Ectodermal cell (in vitro differentiated cells): ENCODE measurements around the gene ADAMTS17.
"Not testable (repeated sequence)": the region's sequence is repeated elsewhere in the genome, so short reads cannot be mapped to it uniquely, and the experiment has no call there.

ENCODE experiments used
- H3K27ac ChIP-seq: 2 replicates; pipeline ENCODE4 v1.7.0; 2013; ENCODE audit warnings: mild to moderate bottlenecking, low read depth, low read length; ENCODE audit not compliant: insufficient read depth, poor library complexity, severe bottlenecking
- H3K27me3 ChIP-seq: 2 replicates; pipeline ENCODE4 v1.7.0; 2013; ENCODE audit warnings: mild to moderate bottlenecking, low read length; ENCODE audit not compliant: insufficient read depth, control insufficient read depth, poor library complexity, severe bottlenecking
- H3K36me3 ChIP-seq: one replicate; pipeline ENCODE4 v1.7.0; 2013; ENCODE audit warnings: low read length; ENCODE audit not compliant: control insufficient read depth, insufficient read depth
- H3K4me1 ChIP-seq: one replicate; pipeline ENCODE4 v1.7.0; 2013; ENCODE audit warnings: low read length; ENCODE audit not compliant: control insufficient read depth, insufficient read depth
- H3K4me3 ChIP-seq: 2 replicates; pipeline ENCODE4 v1.7.0; 2013; ENCODE audit warnings: low read depth, low read length, control low read depth; ENCODE audit not compliant: insufficient read depth
- H3K9me3 ChIP-seq: 2 replicates; pipeline ENCODE4 v1.7.0; 2013; ENCODE audit warnings: mild to moderate bottlenecking, low read length, moderate library complexity; ENCODE audit not compliant: control insufficient read depth
- WGBS, 2 experiments: methylation state at CpG; one replicate each; pipeline ENCODE4 v1.1.7; 2013; ENCODE audit warnings: missing lambda C conversion rate in 2 of 2; 5-methylcytosine and 5-hydroxymethylcytosine counted together

ADAMTS17 gene

DNA sequence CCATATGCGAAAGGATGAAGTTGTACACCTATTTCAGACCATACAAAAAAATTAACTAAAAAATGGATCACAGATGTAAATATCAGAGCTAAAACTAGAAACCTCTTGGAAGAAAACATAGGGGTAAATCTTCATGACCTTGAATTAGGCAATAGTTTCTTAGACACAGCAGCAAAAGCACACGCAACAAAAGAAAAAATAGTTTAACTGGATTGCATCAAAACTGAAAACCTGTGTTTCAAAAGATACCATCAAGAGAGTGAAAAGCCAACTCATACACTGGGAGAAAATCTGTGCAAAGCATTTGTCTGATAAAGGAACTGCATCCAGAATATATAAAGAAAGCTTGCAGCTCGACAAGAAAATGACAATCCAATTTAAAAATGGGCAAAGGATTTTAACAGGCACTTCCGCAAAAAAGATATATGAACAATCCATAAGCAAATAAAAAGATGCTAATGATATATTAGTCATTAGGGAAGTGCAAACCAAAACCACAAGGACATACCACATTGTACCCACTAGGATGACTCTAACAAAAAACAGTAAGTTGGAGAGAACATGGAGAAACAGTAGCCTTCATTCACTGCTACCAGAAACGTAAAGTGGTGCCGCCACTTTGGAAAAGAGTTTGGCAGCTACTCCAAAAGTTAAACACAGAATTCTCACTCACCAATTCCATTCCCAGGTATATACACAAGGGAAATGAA, 263.1 kb downstream of the ADAMTS17 start:
- H3K27me3 ChIP-seq, result no peaks in the 10 kb centered on the region
- H3K9me3 ChIP-seq, result no peaks in the 10 kb centered on the region
- H3K4me1 ChIP-seq, result peaks cover 7% of the 10 kb centered on the region
- H3K4me3 ChIP-seq, result no peak overlapping the region
- H3K27ac ChIP-seq, result no peak overlapping the region
- no peaks in the 10 kb centered on the region for H3K36me3 ChIP-seq
- WGBS, 2 experiments, result 55 to 63% methylated on average over 6 of the region's 6 CpGs

DNA sequence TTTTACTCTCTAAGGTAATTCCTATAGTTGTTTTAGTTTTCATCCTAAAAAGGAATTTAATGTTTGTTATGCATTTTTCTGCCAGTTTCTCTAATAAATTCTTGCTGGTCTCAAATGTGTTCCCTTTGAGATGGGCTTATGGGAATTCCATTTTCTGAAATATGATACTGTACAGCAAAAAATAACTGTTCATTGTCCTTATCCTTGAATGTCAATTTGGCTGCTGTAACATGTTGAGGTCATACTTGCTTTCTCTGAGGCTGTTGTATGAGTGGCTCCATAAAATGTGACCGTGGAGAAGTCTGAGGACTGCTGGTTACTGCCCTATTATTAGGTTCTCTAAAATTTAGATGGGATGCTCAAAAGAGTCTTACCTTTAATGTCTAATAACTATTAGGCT, 266.5 kb downstream of the ADAMTS17 start:
- H3K27ac ChIP-seq, result no peak overlapping the region
- no peak overlapping the region for H3K4me3 ChIP-seq
- H3K4me1 ChIP-seq, result no peaks in the 10 kb centered on the region
- H3K36me3 ChIP-seq, result no peaks in the 10 kb centered on the region
- 90 to 92% methylated on average over 1 of the region's 1 CpG for WGBS, 2 experiments
- no peaks in the 10 kb centered on the region for H3K27me3 ChIP-seq
- H3K9me3 ChIP-seq, result no peaks in the 10 kb centered on the region

DNA sequence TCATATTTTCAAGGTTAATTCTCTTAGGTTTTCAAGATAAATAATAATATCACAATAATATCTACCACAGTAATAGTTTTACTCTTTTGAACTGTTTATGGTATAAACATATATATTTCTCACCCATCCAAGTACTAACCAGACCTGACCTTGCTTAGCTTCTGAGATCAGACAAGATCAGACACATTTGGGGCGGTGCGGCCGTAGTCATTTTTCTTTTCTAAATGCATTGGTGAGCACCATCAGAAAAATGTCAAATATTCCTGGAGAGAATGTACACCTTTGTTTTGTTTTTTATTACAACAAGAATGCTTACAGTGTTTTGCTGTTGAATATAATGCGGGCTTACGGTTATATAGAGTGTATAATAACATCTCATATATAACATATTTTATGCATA, 267.8 kb downstream of the ADAMTS17 start:
- H3K4me1 ChIP-seq, result no peaks in the 10 kb centered on the region
- no peaks in the 10 kb centered on the region for H3K36me3 ChIP-seq
- H3K4me3 ChIP-seq, result no peak overlapping the region
- WGBS, 2 experiments, result 93 to 97% methylated on average over 3 of the region's 5 CpGs
- no peaks in the 10 kb centered on the region for H3K9me3 ChIP-seq
- H3K27me3 ChIP-seq, result no peaks in the 10 kb centered on the region
- no peak overlapping the region for H3K27ac ChIP-seq

DNA sequence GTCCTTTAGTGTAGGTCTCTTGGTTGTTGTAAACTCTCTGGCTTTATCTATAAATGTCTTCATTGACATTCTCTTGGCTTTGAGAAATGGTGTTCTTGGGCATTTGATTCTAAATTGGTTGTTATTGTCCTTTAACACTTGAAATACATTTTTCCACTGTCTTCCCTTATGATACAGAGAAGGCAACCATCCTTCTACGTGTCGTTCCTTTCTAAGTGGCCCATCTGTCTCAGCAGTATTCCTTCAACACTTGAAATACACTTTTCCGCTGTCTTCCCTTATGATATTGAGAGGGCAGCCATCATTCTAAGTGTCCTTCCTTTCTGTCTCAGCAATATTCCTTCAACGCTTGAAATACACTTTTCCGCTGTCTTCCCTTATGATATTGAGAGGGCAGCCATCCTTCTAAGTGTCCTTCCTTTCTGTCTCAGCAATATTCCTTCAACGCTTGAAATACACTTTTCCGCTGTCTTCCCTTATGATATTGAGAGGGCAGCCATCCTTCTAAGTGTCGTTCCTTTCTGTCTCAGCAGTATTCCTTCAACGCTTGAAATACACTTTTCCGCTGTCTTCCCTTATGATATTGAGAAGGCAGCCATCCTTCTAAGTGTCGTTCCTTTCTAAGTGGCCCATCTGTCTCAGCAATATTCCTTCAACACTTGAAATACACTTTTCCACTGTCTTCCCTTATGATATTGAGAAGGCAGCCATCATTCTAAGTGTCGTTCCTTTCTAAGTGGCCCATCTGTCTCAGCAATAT, 275.1 kb downstream of the ADAMTS17 start:
- H3K36me3 ChIP-seq, H3K27ac ChIP-seq, H3K4me1 ChIP-seq, H3K4me3 ChIP-seq, H3K9me3 ChIP-seq, H3K27me3 ChIP-seq: not testable (repeated sequence)
- WGBS, 2 experiments, result 88 to 92% methylated on average over 12 of the region's 12 CpGs

DNA sequence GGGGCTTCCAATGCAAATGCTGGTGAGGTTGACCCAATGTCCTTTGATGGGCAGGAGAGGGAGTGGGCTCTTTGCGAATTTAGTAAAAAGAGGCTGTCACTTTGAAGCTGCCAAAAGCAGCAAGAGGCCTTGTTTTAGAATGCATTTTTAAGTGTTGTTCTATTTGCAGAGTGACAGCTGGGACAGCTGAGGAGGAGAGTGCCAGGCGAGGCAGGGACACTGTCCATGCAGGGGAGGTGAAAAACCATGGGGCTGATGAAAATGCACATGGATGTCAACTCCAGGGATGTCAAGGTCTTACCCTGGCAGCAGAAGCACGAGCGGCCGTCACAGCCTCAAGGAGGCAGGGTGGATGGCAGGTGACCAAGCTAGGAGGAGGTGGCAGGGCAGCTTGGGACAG, 279.8 kb downstream of the ADAMTS17 start:
- WGBS, 2 experiments, result 75% methylated on average over 5 of the region's 5 CpGs
- Histone ChIP-seq H3K4me1 (peaks cover 4% of the 10 kb centered on the region), H3K9me3 (no peaks in the 10 kb centered on the region), H3K27me3 (no peaks in the 10 kb centered on the region), H3K36me3 (no peaks in the 10 kb centered on the region), H3K4me3 (no peak overlapping the region), H3K27ac (no peak overlapping the region)

DNA sequence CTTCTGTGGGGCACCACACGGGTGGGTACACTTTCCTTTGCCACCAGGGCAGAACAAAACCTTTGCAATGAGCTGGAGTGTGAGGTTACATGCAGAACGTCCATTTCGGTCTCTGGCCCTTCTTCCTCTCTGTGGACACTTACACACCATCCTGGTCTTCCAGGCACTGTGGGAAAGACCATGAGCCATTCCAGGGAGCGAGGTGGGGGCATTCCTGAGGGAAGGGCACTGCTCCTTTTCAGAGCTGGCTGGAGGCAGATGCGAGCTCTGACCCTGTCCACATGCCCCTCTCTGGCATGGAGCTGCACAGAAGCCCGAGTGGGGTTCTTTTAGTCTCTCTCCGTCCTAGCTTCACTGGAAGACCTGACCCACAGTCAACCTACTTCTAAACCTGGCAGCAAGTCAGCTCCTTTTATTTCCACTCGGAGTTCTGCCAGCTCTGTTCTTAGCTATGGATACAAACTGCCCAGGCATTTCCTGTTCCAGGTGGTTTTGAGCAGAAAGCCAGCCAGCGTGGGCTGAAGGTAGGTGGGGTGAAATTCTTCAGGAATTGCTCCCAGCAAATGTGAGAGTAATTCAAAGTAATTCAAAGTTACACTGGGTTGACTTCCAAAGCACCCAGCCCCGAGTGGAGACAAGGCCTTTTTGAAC, 281.4 kb downstream of the ADAMTS17 start:
- H3K27me3 ChIP-seq, result no peaks in the 10 kb centered on the region
- WGBS, 2 experiments, result 94 to 96% methylated on average over 10 of the region's 10 CpGs
- H3K36me3 ChIP-seq, result no peaks in the 10 kb centered on the region
- H3K9me3 ChIP-seq, result no peaks in the 10 kb centered on the region
- no peak overlapping the region for H3K27ac ChIP-seq
- H3K4me1 ChIP-seq, result peaks cover 4% of the 10 kb centered on the region
- no peak overlapping the region for H3K4me3 ChIP-seq

DNA sequence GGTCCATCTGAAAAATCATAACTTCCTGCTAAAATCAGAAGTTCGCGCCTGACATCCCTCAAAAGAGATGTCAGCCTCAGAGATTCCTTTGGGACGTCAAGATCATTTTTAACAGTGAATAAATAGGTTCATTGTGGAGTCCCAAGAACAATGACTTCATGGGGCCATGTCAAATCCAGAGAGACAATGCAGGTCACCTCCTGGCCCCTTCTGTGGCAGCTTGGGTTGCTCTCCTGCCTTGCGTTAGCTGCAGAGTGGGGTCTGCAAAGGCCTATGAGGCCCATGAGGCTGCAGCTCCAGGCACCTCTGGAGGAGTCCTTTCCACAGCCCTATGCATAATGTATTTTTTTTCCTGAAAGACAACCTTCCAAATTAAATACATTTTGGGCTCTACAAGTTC, 282.3 kb downstream of the ADAMTS17 start:
- H3K9me3 ChIP-seq, result no peaks in the 10 kb centered on the region
- no peak overlapping the region for H3K27ac ChIP-seq
- no peaks in the 10 kb centered on the region for H3K27me3 ChIP-seq
- peaks cover 4% of the 10 kb centered on the region for H3K4me1 ChIP-seq
- H3K4me3 ChIP-seq, result no peak overlapping the region
- H3K36me3 ChIP-seq, result no peaks in the 10 kb centered on the region
- 77 to 81% methylated on average over 4 of the region's 4 CpGs for WGBS, 2 experiments

DNA sequence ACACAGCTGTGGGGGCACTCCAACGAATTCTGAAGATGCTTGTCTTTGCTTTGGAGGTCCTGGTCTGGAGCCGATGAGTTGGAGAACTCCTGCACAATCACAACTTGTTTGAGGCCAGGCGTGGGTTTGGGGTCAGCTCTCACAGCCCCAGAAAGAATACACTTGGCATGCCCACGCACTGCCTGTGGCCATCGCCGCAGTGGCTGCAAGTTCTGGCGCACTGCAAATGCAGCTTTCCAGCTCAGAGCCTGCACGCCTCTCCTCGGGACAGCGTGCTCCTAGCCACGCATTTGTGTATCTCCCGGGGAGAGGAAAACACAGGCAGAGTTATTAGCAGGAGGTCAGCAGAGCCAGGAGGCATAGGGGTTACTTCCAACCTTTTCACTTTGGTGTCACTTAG, 282.7 kb downstream of the ADAMTS17 start:
- 88% methylated on average over 12 of the region's 12 CpGs for WGBS, 2 experiments
- Histone ChIP-seq H3K4me3 (no peak overlapping the region), H3K9me3 (no peaks in the 10 kb centered on the region), H3K27me3 (no peaks in the 10 kb centered on the region), H3K27ac (no peak overlapping the region), H3K36me3 (no peaks in the 10 kb centered on the region), H3K4me1 (peaks cover 4% of the 10 kb centered on the region)

DNA sequence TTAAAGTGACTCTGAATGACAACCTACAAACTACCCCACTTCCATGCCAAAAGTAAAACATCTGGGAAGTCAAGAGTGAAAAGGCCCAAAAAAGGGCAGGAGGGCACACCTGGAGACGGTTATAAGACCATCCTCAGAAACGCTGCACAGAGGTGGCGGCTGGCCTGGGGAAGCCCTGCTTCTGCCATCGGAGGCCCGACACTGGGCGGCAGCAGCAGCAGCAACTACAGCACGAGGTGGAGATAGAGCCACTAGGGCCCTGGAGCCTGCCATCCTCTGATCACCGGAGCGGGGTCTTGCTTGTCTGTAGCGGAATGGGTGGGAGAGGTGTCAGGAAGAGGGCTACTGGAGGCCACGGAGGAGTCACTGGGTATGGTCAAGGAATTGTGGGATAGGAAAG, 283.3 kb downstream of the ADAMTS17 start:
- 94 to 96% methylated on average over 11 of the region's 11 CpGs for WGBS, 2 experiments
- Histone ChIP-seq H3K4me3 (no peak overlapping the region), H3K4me1 (peaks cover 4% of the 10 kb centered on the region), H3K36me3 (no peaks in the 10 kb centered on the region), H3K9me3 (no peaks in the 10 kb centered on the region), H3K27ac (no peak overlapping the region), H3K27me3 (no peaks in the 10 kb centered on the region)

DNA sequence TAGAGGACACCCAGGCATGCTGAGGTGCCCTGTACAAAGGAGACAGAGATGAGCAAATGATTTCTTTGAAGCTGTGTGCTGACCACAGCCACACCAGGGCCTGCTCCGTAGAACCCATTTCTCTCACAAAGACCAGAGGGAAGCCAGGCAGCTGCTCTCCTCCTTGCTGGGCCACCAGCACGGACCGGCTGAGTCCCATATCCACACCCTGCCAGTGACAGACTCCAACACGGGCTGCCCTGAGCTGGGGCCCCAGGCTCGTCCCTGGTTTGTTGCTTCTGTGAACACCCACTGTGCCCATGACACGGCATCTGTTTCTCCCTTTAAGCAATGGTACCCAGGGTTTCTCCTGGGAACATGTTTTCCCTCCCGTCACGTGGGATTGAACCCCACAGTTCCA, 284.5 kb downstream of the ADAMTS17 start:
- Histone ChIP-seq H3K4me3 (no peak overlapping the region), H3K27ac (no peak overlapping the region), H3K36me3 (no peaks in the 10 kb centered on the region), H3K9me3 (no peaks in the 10 kb centered on the region), H3K27me3 (no peaks in the 10 kb centered on the region), H3K4me1 (peaks cover 4% of the 10 kb centered on the region)
- WGBS, 2 experiments, result 87 to 88% methylated on average over 8 of the region's 8 CpGs
